ENCODE measurements around the gene PUM1.

The PUM1 gene

GRCh38 chr1:30929944-30930525 lies 135.5 kb downstream of the PUM1 start:
- no peak for TF ChIP-seq CTCF (conservative IDR thresholded peaks at IDR 0.05; ENCODE audit: low read depth, low read length)
- H3K4me3 ChIP-seq (ENCODE audit: low read length) = no peak overlapping the region
- no peak for DNase-seq (ENCODE audit: low read depth)

GRCh38 chr1:30929135-30929889 lies 136.2 kb downstream of the PUM1 start:
- peak; percentile 67 for TF ChIP-seq CTCF (conservative IDR thresholded peaks at IDR 0.05; ENCODE audit: low read depth, low read length)
- no peak for DNase-seq (ENCODE audit: low read depth)
- H3K4me3 ChIP-seq (ENCODE audit: low read length) = no peak overlapping the region

GRCh38 chr1:30928789-30929134 lies 136.8 kb downstream of the PUM1 start:
- TF ChIP-seq CTCF (conservative IDR thresholded peaks at IDR 0.05; ENCODE audit: low read depth, low read length) = no peak
- DNase-seq (ENCODE audit: low read depth) = no peak

GRCh38 chr1:30928171-30928570 lies 137.3 kb downstream of the PUM1 start:
- no peak for TF ChIP-seq CTCF (conservative IDR thresholded peaks at IDR 0.05; ENCODE audit: low read depth, low read length)
- no peak overlapping the region for H3K4me3 ChIP-seq (ENCODE audit: low read length)
- DNase-seq (ENCODE audit: low read depth) = no peak

More at GRCh38 chr1:30928789-30929134, 136.8 kb downstream of the PUM1 start:
- no peak overlapping the region for H3K4me3 ChIP-seq (ENCODE audit: low read length)

GRCh38 chr1:30927448-30927847 lies 138.1 kb downstream of the PUM1 start:
- DNase-seq (ENCODE audit: low read depth) = no peak
- TF ChIP-seq CTCF (conservative IDR thresholded peaks at IDR 0.05; ENCODE audit: low read depth, low read length) = no peak
- H3K4me3 ChIP-seq (ENCODE audit: low read length) = no peak overlapping the region

- no peak for TF ChIP-seq CTCF (conservative IDR thresholded peaks at IDR 0.05; ENCODE audit: low read depth, low read length)
- no peak for DNase-seq (ENCODE audit: low read depth)
- H3K4me3 ChIP-seq (ENCODE audit: low read length) = no peak overlapping the region
Observed at GRCh38 chr1:30923597-30923996, 141.9 kb downstream of the PUM1 start.

GRCh38 chr1:30920827-30921226 lies 144.7 kb downstream of the PUM1 start:
- DNase-seq (ENCODE audit: low read depth) = no peak
- no peak overlapping the region for H3K4me3 ChIP-seq (ENCODE audit: low read length)
- TF ChIP-seq CTCF (conservative IDR thresholded peaks at IDR 0.05; ENCODE audit: low read depth, low read length) = no peak
